Measurements from ENCODE around the gene SULT6B1.

GRCh38 chr2:37196320-37197195, 8.1 kb upstream of the SULT6B1 start, which contains the start of gene CEBPZOS:
- no peak for TF ChIP-seq CTCF (conservative IDR thresholded peaks at IDR 0.05)
- TF ChIP-seq EZH2 (IDR thresholded peaks at IDR 0.05; ENCODE audit: low read depth) = no peak

All from PC-9 (cell line).